Neuronal stem cell (in vitro differentiated cells): ENCODE measurements around the gene PHC1.

Source experiments
- DNase-seq: peaks from one replicate; pipeline ENCODE4 v3.0.0-alpha.2; 2013; ENCODE audit warnings: low spot score
- H2AFZ ChIP-seq: one replicate; pipeline ENCODE4 v1.6.1; 2013; ENCODE audit warnings: mild to moderate bottlenecking, low read length, inconsistent platforms
- H2AK5ac ChIP-seq: 2 replicates; pipeline ENCODE4 v1.6.1; 2013; ENCODE audit warnings: low read depth, mild to moderate bottlenecking, inconsistent platforms, low read length, moderate library complexity, mixed read lengths
- H2BK120ac ChIP-seq: 2 replicates; pipeline ENCODE4 v1.6.1; 2013; ENCODE audit warnings: low read depth, mild to moderate bottlenecking, inconsistent platforms, low read length, moderate library complexity, mixed read lengths
- H2BK12ac ChIP-seq: one replicate; pipeline ENCODE4 v1.6.1; 2013; ENCODE audit warnings: low read length, inconsistent platforms
- H2BK15ac ChIP-seq: 2 replicates; pipeline ENCODE4 v1.6.1; 2013; ENCODE audit warnings: mild to moderate bottlenecking, low read length, inconsistent platforms, mixed read lengths
- H2BK5ac ChIP-seq: one replicate; pipeline ENCODE4 v1.6.1; 2013; ENCODE audit warnings: inconsistent platforms, mild to moderate bottlenecking, low read length, moderate library complexity
- H3K14ac ChIP-seq: one replicate; pipeline ENCODE4 v1.6.1; 2013; ENCODE audit warnings: low read length, inconsistent platforms
- H3K18ac ChIP-seq: 2 replicates; pipeline ENCODE4 v1.6.1; 2013; ENCODE audit warnings: low read length, inconsistent platforms
- H3K23ac ChIP-seq: 2 replicates; pipeline ENCODE4 v1.6.1; 2013; ENCODE audit warnings: low read depth, mild to moderate bottlenecking, mixed read lengths, low read length, inconsistent platforms; ENCODE audit not compliant: poor library complexity
- H3K27ac ChIP-seq: replicated peaks from 3 replicates; pipeline ENCODE4 v1.5.1; 2013; ENCODE audit warnings: low read length, inconsistent platforms
- H3K27me3 ChIP-seq, 3 experiments: 2 replicates each; pipeline ENCODE4 v1.6.1; 2013; ENCODE audit warnings: low read length in 3 of 3, mild to moderate bottlenecking in 2 of 3, inconsistent platforms in 1 of 3, low read depth in 1 of 3, mixed read lengths in 1 of 3, moderate library complexity in 1 of 3; ENCODE audit not compliant: control insufficient read depth in 3 of 3, insufficient read depth in 3 of 3
- H3K36me3 ChIP-seq, 2 donors: replicated peaks in 1 of 2; 2 replicates each; pipeline ENCODE4 v1.6.1; 2013; ENCODE audit warnings: low read length in 2 of 2; ENCODE audit not compliant: control insufficient read depth in 2 of 2, insufficient read depth in 2 of 2
- H3K4ac ChIP-seq: 2 replicates; pipeline ENCODE4 v1.6.1; 2013; ENCODE audit warnings: inconsistent platforms, mild to moderate bottlenecking, low read length, moderate library complexity
- H3K4me1 ChIP-seq, 2 donors: 1 replicate in 1 of 2; 2 replicates in 1 of 2; pipeline ENCODE4 v1.6.1; 2013; ENCODE audit warnings: low read length in 2 of 2, low read depth in 1 of 2; ENCODE audit not compliant: control insufficient read depth in 2 of 2, insufficient read depth in 1 of 2
- H3K4me2 ChIP-seq: one replicate; pipeline ENCODE4 v1.6.1; 2013; ENCODE audit warnings: mild to moderate bottlenecking, low read length, inconsistent platforms; ENCODE audit not compliant: insufficient read depth, poor library complexity, severe bottlenecking
- H3K4me3 ChIP-seq, 2 donors: 2 replicates each; pipeline ENCODE4 v1.5.1; 2013; ENCODE audit warnings: low read length in 2 of 2, mild to moderate bottlenecking in 2 of 2, inconsistent platforms in 1 of 2, moderate library complexity in 1 of 2
- H3K79me1 ChIP-seq: one replicate; pipeline ENCODE4 v1.6.1; 2013; ENCODE audit warnings: low read depth, mild to moderate bottlenecking, inconsistent platforms, low read length, moderate library complexity
- H3K9ac ChIP-seq: one replicate; pipeline ENCODE4 v1.6.1; 2013; ENCODE audit warnings: mild to moderate bottlenecking, low read depth, low read length, inconsistent platforms; ENCODE audit not compliant: poor library complexity
- H3K9me3 ChIP-seq, 2 donors: replicated peaks in 1 of 2; 2 replicates each; pipeline versions ENCODE3 to v1.6.1; 2013; ENCODE audit warnings: low read length in 2 of 2, mild to moderate bottlenecking in 2 of 2, inconsistent platforms in 1 of 2, low read depth in 1 of 2, mixed read lengths in 1 of 2, moderate library complexity in 1 of 2; ENCODE audit not compliant: control insufficient read depth in 2 of 2, insufficient read depth in 1 of 2
- H4K8ac ChIP-seq: one replicate; pipeline ENCODE4 v1.6.1; 2013; ENCODE audit warnings: low read depth, mild to moderate bottlenecking, inconsistent platforms, low read length, moderate library complexity
- H4K91ac ChIP-seq: one replicate; pipeline ENCODE4 v1.6.1; 2013; ENCODE audit warnings: low read length, low read depth, mild to moderate bottlenecking, inconsistent platforms; ENCODE audit not compliant: poor library complexity
- WGBS, 2 donors: extraction: QIAGEN DNeasy Blood & Tissue Kit; methylation state at CpG; one replicate each; pipeline ENCODE4 v1.1.7; 2013; ENCODE audit warnings: missing lambda C conversion rate in 2 of 2, mixed read lengths in 1 of 2; ENCODE audit not compliant: insufficient read length in 2 of 2, insufficient replicate concordance in 1 of 2; ENCODE audit errors: extremely low coverage in 2 of 2; 5-methylcytosine and 5-hydroxymethylcytosine counted together

Gene PHC1

GRCh38 chr12:8941691-8942478 lies 27.6 kb downstream of the PHC1 start:
- Histone ChIP-seq H3K4me3 (no peak overlapping the region), H3K4me1 (no peaks in the 10 kb centered on the region), H3K18ac (no peak overlapping the region), H3K79me1 (no peaks in the 10 kb centered on the region), H2BK12ac (no peak overlapping the region), H2BK5ac (no peak overlapping the region), H3K23ac (no peak overlapping the region), H2AFZ (no peak overlapping the region), H4K8ac (no peak overlapping the region), H3K27me3 (no peaks in the 10 kb centered on the region), H3K14ac (no peak overlapping the region), H3K4ac (no peak overlapping the region), H3K4me2 (no peak overlapping the region), H3K36me3 (peaks cover 29 to 80% of the 10 kb centered on the region in 2 donors), H2BK120ac (no peak overlapping the region), H4K91ac (no peak overlapping the region), H2BK15ac (no peak overlapping the region), H2AK5ac (no peak overlapping the region), H3K9ac (no peak overlapping the region), H3K27ac (no peak overlapping the region), H3K9me3 (no peaks in the 10 kb centered on the region)
- DNase-seq, result no peak
- no CpG with 5 or more reads among the region's 5 CpGs for WGBS, 2 donors

DNA sequence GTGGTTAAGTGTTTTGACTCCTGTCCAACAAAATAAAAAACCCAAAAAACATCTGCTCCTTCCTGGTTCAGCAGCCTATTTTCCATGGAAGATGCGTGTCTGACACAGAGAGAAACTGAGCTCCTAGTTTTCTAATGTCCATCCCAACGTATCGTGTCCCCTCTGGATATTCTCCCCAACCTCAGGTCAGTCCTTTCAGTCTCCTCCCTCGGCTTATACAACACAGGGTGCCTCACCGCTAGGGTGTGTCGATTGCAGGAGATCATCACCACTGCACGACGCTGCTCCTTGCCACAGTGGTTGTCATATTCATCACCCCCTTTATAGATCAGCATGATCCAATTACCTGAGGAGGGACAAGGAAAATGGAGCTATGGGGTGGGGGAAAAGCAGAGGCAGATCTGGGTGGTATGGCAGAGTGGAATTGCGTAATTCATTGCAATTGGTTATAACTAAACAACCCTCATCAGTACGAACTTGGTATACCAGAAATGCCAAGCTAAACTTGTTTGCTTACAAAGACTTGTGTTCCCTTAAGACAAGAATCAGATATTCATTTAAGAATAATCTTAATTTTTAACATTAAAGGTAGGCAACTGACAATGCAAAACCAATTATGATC lies 29.4 kb downstream of the PHC1 start:
- no peak overlapping the region for H3K14ac ChIP-seq
- peaks cover 0 to 12% of the 10 kb centered on the region in 2 donors for H3K4me1 ChIP-seq
- H2BK5ac ChIP-seq, result no peak overlapping the region
- H4K91ac ChIP-seq, result no peak overlapping the region
- H2AK5ac ChIP-seq, result no peak overlapping the region
- H3K4ac ChIP-seq, result no peak overlapping the region
- no peaks in the 10 kb centered on the region for H3K9me3 ChIP-seq
- H3K9ac ChIP-seq, result no peak overlapping the region
- H2BK120ac ChIP-seq, result no peak overlapping the region
- WGBS, 2 donors, result no CpG with 5 or more reads among the region's 10 CpGs
- H3K23ac ChIP-seq, result no peak overlapping the region
- no peaks in the 10 kb centered on the region for H3K27me3 ChIP-seq
- no peak overlapping the region for H3K4me3 ChIP-seq
- no peak overlapping the region for H3K4me2 ChIP-seq
- DNase-seq, result no peak
- H2AFZ ChIP-seq, result no peak overlapping the region
- H2BK15ac ChIP-seq, result no peak overlapping the region
- H2BK12ac ChIP-seq, result no peak overlapping the region
- H3K27ac ChIP-seq, result no peak overlapping the region
- H3K18ac ChIP-seq, result no peak overlapping the region
- H4K8ac ChIP-seq, result no peak overlapping the region
- H3K36me3 ChIP-seq, result peaks cover 23 to 70% of the 10 kb centered on the region in 2 donors
- no peaks in the 10 kb centered on the region for H3K79me1 ChIP-seq

DNA sequence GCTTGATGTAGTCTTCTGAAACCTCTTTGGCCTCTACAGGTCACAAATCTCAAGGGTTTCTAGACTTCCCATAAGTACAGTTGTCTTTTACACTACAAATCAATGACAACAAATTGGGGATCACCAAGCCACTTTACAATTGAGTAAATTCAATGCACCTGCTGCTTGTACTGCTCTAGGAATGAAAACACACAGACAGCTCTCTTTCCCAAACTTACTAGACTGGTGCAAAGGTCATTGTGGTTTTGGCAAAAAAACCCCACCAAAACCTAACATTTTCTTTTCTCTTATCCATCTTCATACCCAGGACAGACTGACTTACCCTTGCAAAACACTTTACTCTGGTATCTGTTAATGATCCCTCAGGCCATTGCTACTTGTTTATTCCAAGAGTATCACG lies 32.4 kb downstream of the PHC1 start:
- Histone ChIP-seq H3K14ac (no peak overlapping the region), H3K36me3 (peaks cover 16 to 58% of the 10 kb centered on the region in 2 donors), H4K8ac (no peak overlapping the region), H3K4ac (no peak overlapping the region), H2BK12ac (no peak overlapping the region), H3K27me3 (no peaks in the 10 kb centered on the region), H2BK15ac (no peak overlapping the region), H3K4me2 (no peak overlapping the region), H3K4me1 (peaks cover 0 to 12% of the 10 kb centered on the region in 2 donors), H2BK120ac (no peak overlapping the region), H3K9ac (no peak overlapping the region), H2AK5ac (no peak overlapping the region), H3K4me3 (no peak overlapping the region), H3K27ac (no peak overlapping the region), H4K91ac (no peak overlapping the region), H3K9me3 (no peaks in the 10 kb centered on the region), H2AFZ (no peak overlapping the region), H2BK5ac (no peak overlapping the region), H3K79me1 (no peaks in the 10 kb centered on the region), H3K18ac (no peak overlapping the region), H3K23ac (no peak overlapping the region)
- WGBS, 2 donors, result no CpG with 5 or more reads among the region's 1 CpG
- DNase-seq, result no peak

DNA sequence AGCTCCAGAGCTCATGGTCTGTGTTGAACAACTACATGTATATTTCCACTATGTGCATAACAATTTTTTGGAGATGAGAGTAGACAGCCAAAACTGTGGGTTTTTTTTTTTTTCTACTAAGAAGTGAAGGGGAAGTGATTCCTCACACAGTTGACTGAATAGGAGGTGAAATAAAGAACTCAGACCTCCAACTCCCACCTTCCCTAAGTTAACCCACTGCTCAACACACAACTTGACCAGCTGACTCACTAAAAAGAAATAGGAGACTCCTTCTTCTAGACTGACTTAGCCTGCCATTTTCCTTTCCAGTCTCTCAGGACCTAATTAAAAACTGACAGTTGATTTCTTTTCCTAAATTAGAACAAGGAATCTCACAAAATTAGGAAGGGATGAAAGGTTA lies 33.4 kb downstream of the PHC1 start:
- Histone ChIP-seq H2AFZ (no peak overlapping the region), H3K27me3 (no peaks in the 10 kb centered on the region), H3K4me1 (peaks cover 0 to 12% of the 10 kb centered on the region in 2 donors), H3K4ac (no peak overlapping the region), H3K18ac (no peak overlapping the region), H3K36me3 (peaks cover 11 to 48% of the 10 kb centered on the region in 2 donors), H2BK120ac (no peak overlapping the region), H3K9ac (no peak overlapping the region), H2BK5ac (no peak overlapping the region), H3K4me2 (no peak overlapping the region), H2BK12ac (no peak overlapping the region), H4K8ac (no peak overlapping the region), H3K79me1 (no peaks in the 10 kb centered on the region), H4K91ac (no peak overlapping the region), H3K9me3 (no peaks in the 10 kb centered on the region), H3K23ac (no peak overlapping the region), H2AK5ac (no peak overlapping the region), H3K14ac (no peak overlapping the region), H2BK15ac (no peak overlapping the region), H3K27ac (no peak overlapping the region), H3K4me3 (peak overlapping the region in 1 of 2 donors; percentile 66)
- no peak for DNase-seq
